ENCODE results near the gene AKIRIN1.

Gene AKIRIN1

DNA sequence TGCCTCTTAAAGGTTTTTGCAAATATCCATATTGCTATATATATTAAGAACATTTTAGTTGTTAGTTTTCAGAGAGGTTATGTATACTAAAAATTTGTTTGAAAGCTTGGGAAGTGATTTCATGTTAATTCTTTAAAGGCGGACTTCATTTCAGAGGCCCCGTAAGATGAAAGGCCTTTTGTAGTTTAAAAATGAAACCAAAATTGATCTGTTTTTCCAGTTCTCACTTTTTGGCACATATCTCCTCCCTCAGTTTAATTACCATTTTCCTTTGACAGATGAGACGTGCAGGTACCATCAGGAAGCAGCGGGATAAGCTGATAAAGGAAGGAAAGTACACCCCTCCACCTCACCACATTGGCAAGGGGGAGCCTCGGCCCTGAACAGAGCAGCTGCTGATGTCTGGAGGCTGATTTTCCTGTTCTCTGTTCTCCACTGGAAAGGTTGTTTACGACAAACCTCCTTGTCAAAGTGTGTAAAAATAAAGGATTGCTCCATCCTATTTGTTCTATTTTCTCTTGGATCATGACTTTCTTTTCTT lies 43.1 kb downstream of the AKIRIN1 start:
- TF ChIP-seq, protein P1, sequence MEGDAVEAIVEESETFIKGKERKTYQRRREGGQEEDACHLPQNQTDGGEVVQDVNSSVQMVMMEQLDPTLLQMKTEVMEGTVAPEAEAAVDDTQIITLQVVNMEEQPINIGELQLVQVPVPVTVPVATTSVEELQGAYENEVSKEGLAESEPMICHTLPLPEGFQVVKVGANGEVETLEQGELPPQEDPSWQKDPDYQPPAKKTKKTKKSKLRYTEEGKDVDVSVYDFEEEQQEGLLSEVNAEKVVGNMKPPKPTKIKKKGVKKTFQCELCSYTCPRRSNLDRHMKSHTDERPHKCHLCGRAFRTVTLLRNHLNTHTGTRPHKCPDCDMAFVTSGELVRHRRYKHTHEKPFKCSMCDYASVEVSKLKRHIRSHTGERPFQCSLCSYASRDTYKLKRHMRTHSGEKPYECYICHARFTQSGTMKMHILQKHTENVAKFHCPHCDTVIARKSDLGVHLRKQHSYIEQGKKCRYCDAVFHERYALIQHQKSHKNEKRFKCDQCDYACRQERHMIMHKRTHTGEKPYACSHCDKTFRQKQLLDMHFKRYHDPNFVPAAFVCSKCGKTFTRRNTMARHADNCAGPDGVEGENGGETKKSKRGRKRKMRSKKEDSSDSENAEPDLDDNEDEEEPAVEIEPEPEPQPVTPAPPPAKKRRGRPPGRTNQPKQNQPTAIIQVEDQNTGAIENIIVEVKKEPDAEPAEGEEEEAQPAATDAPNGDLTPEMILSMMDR (IDR thresholded peaks at IDR 0.05; ENCODE audit: low read length, missing control alignments) = no peak
- no peak for DNase-seq (ENCODE audit: low read depth)
- no peak overlapping the region for H3K4me3 ChIP-seq (replicated peaks; ENCODE audit: low read depth, low read length)

GRCh38 chr1:39036678-39037077 lies 45.6 kb downstream of the AKIRIN1 start:
- DNase-seq (ENCODE audit: low read depth) = no peak
- TF ChIP-seq, protein P1 (IDR thresholded peaks at IDR 0.05; ENCODE audit: low read length, missing control alignments) = no peak

GRCh38 chr1:39043513-39043912 lies 52.4 kb downstream of the AKIRIN1 start:
- TF ChIP-seq, protein P1 (IDR thresholded peaks at IDR 0.05; ENCODE audit: low read length, missing control alignments) = no peak
- no peak for DNase-seq (ENCODE audit: low read depth)
- no peak overlapping the region for H3K4me3 ChIP-seq (replicated peaks; ENCODE audit: low read depth, low read length)

More at GRCh38 chr1:39036678-39037077, 45.6 kb downstream of the AKIRIN1 start:
- H3K4me3 ChIP-seq (replicated peaks; ENCODE audit: low read depth, low read length) = no peak overlapping the region

GRCh38 chr1:39044762-39045161 lies 53.7 kb downstream of the AKIRIN1 start:
- TF ChIP-seq, protein P1 (IDR thresholded peaks at IDR 0.05; ENCODE audit: low read length, missing control alignments) = no peak
- DNase-seq (ENCODE audit: low read depth) = no peak
- no peak overlapping the region for H3K4me3 ChIP-seq (replicated peaks; ENCODE audit: low read depth, low read length)

GRCh38 chr1:39045231-39045630 lies 54.2 kb downstream of the AKIRIN1 start:
- DNase-seq (ENCODE audit: low read depth) = no peak
- no peak overlapping the region for H3K4me3 ChIP-seq (replicated peaks; ENCODE audit: low read depth, low read length)
- TF ChIP-seq, protein P1 (IDR thresholded peaks at IDR 0.05; ENCODE audit: low read length, missing control alignments) = no peak

- TF ChIP-seq, protein P1 (IDR thresholded peaks at IDR 0.05; ENCODE audit: low read length, missing control alignments) = no peak
- peak; percentile 24 for DNase-seq (ENCODE audit: low read depth)
- H3K4me3 ChIP-seq (replicated peaks; ENCODE audit: low read depth, low read length) = no peak overlapping the region
Measured at GRCh38 chr1:39046613-39047210, 55.6 kb downstream of the AKIRIN1 start.
